SK-N-SH (cell line): ENCODE data around the gene PPP1R12B. TPM values are rescaled to one million over a fixed set of nuclear protein-coding genes. Genes with fewer than 3 reads are reported as not detected.
"Not testable (repeated sequence)": the region's sequence is repeated elsewhere in the genome, so short reads cannot be mapped to it uniquely, and the experiment has no call there.

Experiments used
- CTCF ChIA-PET: fragments of 300-600, 350-600 bp; formaldehyde crosslinking; extraction: SDS; loops from one replicate; lab custom pipeline; 2021; lab: Yijun Ruan, JAX
- POLR2A ChIA-PET: fragments of 350-600 bp; sonication (Branson Sonifier 250); formaldehyde crosslinking; extraction: SDS; loops from one replicate; lab custom pipeline; 2020; ENCODE audit warnings: antibody characterized with exemption, inconsistent platforms; lab: Yijun Ruan, JAX
- DNase-seq: peaks from one replicate; pipeline ENCODE4 v3.0.0; 2012
- H2AFZ ChIP-seq: fragments of 200-600 bp; sonication (generic); 2 replicates; pipeline ENCODE4 v1.8.1; 2016; ENCODE audit warnings: antibody characterized with exemption, mild to moderate bottlenecking, low read depth
- H3F3A ChIP-seq: fragments of 200-600 bp; sonication (generic); replicated peaks from 2 replicates; pipeline ENCODE3; 2016; ENCODE audit warnings: antibody characterized with exemption, mild to moderate bottlenecking; ENCODE audit not compliant: insufficient read depth
- H3K27ac ChIP-seq, 2 experiments: fragments of 200-500 bp in 1 of 2; fragments of 200-600 bp in 1 of 2; sonication (Bioruptor generic) in 1 of 2; sonication (generic), shearing (Covaris generic) in 1 of 2; 2 replicates each; pipeline versions ENCODE4 v1.5.1 to v1.6.1; 2014 to 2016; ENCODE audit warnings: low read depth in 2 of 2, inconsistent platforms in 1 of 2, low read length in 1 of 2, mild to moderate bottlenecking in 1 of 2, mixed read lengths in 1 of 2
- H3K27me3 ChIP-seq: fragments of 200-600 bp; sonication (generic), shearing (Covaris generic); 2 replicates; pipeline ENCODE4 v1.6.1; 2016; ENCODE audit warnings: mixed run types; ENCODE audit not compliant: insufficient read depth
- H3K36me3 ChIP-seq, 2 experiments: fragments of 200-500 bp in 1 of 2; fragments of 200-600 bp in 1 of 2; sonication (Bioruptor generic) in 1 of 2; sonication (generic) in 1 of 2; replicated peaks in 1 of 2; 2 replicates each; pipeline versions ENCODE3 to v1.5.1; 2014 to 2016; ENCODE audit warnings: low read length in 1 of 2, mild to moderate bottlenecking in 1 of 2; ENCODE audit not compliant: insufficient read depth in 2 of 2, control insufficient read depth in 1 of 2
- H3K4me1 ChIP-seq, 2 experiments: fragments of 200-500 bp in 1 of 2; fragments of 200-600 bp in 1 of 2; sonication (Bioruptor generic) in 1 of 2; sonication (generic), shearing (Covaris generic) in 1 of 2; 2 replicates each; pipeline versions ENCODE4 v1.5.1 to v1.6.1; 2014 to 2016; ENCODE audit warnings: low read depth in 1 of 2, low read length in 1 of 2, mixed run types in 1 of 2; ENCODE audit not compliant: insufficient read depth in 2 of 2, control insufficient read depth in 1 of 2
- H3K4me2 ChIP-seq: fragments of 200-600 bp; sonication (generic), shearing (Covaris generic); 2 replicates; pipeline ENCODE4 v1.6.1; 2017; ENCODE audit warnings: mixed run types
- H3K4me3 ChIP-seq, 2 experiments: fragments of 200-500 bp in 1 of 2; fragments of 200-600 bp in 1 of 2; sonication (Bioruptor generic) in 1 of 2; sonication (generic), shearing (Covaris generic) in 1 of 2; 2 replicates each; pipeline versions ENCODE4 v1.5.1 to v1.8.1; 2014 to 2016; ENCODE audit warnings: low read depth in 2 of 2, inconsistent platforms in 1 of 2, low read length in 1 of 2, mild to moderate bottlenecking in 1 of 2, mixed read lengths in 1 of 2, moderate library complexity in 1 of 2
- H3K79me2 ChIP-seq: fragments of 200-600 bp; sonication (generic); 2 replicates; pipeline ENCODE4 v1.8.1; 2017; ENCODE audit warnings: mild to moderate bottlenecking; ENCODE audit not compliant: insufficient read depth
- H3K9ac ChIP-seq: fragments of 200-600 bp; sonication (generic); 2 replicates; pipeline ENCODE4 v1.6.1; 2017; ENCODE audit warnings: mixed run types
- H3K9me2 ChIP-seq: fragments of 200-600 bp; sonication (generic); 2 replicates; pipeline ENCODE4 v1.6.1; 2017; ENCODE audit warnings: mixed run types
- H3K9me3 ChIP-seq: fragments of 200-600 bp; sonication (generic); 2 replicates; pipeline ENCODE4 v1.6.1; 2017; ENCODE audit warnings: mixed run types, mild to moderate bottlenecking, moderate library complexity
- H4K20me1 ChIP-seq: fragments of 200-600 bp; sonication (generic); 2 replicates; pipeline ENCODE4 v1.6.1; 2017; ENCODE audit warnings: mild to moderate bottlenecking, mixed run types; ENCODE audit not compliant: insufficient read depth
- EZH2phosphoT487 ChIP-seq: fragments of 200-600 bp; sonication (generic); IDR thresholded peaks from 2 replicates; pipeline ENCODE4 v1.6.1; 2017; ENCODE audit warnings: low read depth, mixed run types, mild to moderate bottlenecking, antibody characterized with exemption, moderate library complexity, borderline replicate concordance
- FOSL2 ChIP-seq: IDR thresholded peaks from 2 replicates; pipeline ENCODE4 v1.4.0; 2012; ENCODE audit warnings: low read depth, mild to moderate bottlenecking, moderate library complexity, borderline replicate concordance
- NRF1 ChIP-seq: IDR thresholded peaks from 2 replicates; pipeline ENCODE4 v1.6.1; 2012; ENCODE audit warnings: low read depth, mild to moderate bottlenecking, low read length
- RAD21 ChIP-seq: IDR thresholded peaks from 2 replicates; pipeline ENCODE4 v1.6.1; 2012; ENCODE audit warnings: mild to moderate bottlenecking, low read length
- RFX5 ChIP-seq: IDR thresholded peaks from 2 replicates; pipeline ENCODE4 v1.6.1; 2012; ENCODE audit warnings: mild to moderate bottlenecking, improper control_type of control experiment, low read length
- RXRA ChIP-seq: IDR thresholded peaks from 2 replicates; pipeline ENCODE4 v1.4.0; 2012; ENCODE audit warnings: low read depth, mild to moderate bottlenecking, borderline replicate concordance
- YY1 ChIP-seq: IDR thresholded peaks from 2 replicates; pipeline ENCODE4 v1.4.0; 2012; ENCODE audit warnings: low read depth, mild to moderate bottlenecking
- WGBS: methylation state at CpG from one replicate; pipeline ENCODE4 v1.1.6; 2017; ENCODE audit warnings: low lambda C conversion rate; 5-methylcytosine and 5-hydroxymethylcytosine counted together
- polyA plus RNA-seq, 3 experiments: library from polyadenylated mRNA; depleted of rRNA; stranded (reverse); fragments of >200 nt; gene quantifications; 2 replicates each; pipeline ENCODE4 v1.2.3, GENCODE V29; 2012
- TF ChIP-seq, protein P1 (sequence below): fragments of 150-350 bp; IDR thresholded peaks from 2 replicates; pipeline ENCODE4 v1.6.1; 2016; ENCODE audit warnings: mild to moderate bottlenecking, low read depth, low read length
- TF ChIP-seq, protein P2 (sequence below): IDR thresholded peaks from 2 replicates; pipeline ENCODE4 v1.4.0; 2012; ENCODE audit warnings: low read depth, borderline replicate concordance

The PPP1R12B gene
- polyA plus RNA-seq, 1 of the 3 experiments (the other 2 are of a cell fraction): 2.8 TPM

- Histone ChIP-seq H3K27ac (peak overlapping the region in 1 of 2 experiments; percentile 30; a peak in 2 of 4 replicates), H3K27me3 (no peaks in the 10 kb centered on the region), H3K9me3 (no peaks in the 10 kb centered on the region), H3F3A (peaks cover 7% of the 10 kb centered on the region), H3K9ac (no peak overlapping the region), H3K4me3 (no peak overlapping the region), H3K4me2 (peak overlapping the region; percentile 66; the same call in 1 of the 2 replicates), H4K20me1 (no peaks in the 10 kb centered on the region), H3K36me3 (no peaks in the 10 kb centered on the region), H3K4me1 (peaks cover 23 to 29% of the 10 kb centered on the region in 2 experiments; a peak in 3 of 4 replicates), H3K79me2 (no peaks in the 10 kb centered on the region), H2AFZ (no peak overlapping the region; the same call in 1 of the 2 replicates), H3K9me2 (no peaks in the 10 kb centered on the region)
- WGBS: 96% methylated on average over 13 of the region's 13 CpGs
- ChIA-PET POLR2A (no interaction called here), CTCF (interaction anchor here (0.6 to 3.1 kb wide), 4 partner anchors 16 to 115 kb away, joined by 3 to 19 read pairs (median 7); no protein-coding TSS in a partner anchor)
- TF ChIP-seq, protein P1, sequence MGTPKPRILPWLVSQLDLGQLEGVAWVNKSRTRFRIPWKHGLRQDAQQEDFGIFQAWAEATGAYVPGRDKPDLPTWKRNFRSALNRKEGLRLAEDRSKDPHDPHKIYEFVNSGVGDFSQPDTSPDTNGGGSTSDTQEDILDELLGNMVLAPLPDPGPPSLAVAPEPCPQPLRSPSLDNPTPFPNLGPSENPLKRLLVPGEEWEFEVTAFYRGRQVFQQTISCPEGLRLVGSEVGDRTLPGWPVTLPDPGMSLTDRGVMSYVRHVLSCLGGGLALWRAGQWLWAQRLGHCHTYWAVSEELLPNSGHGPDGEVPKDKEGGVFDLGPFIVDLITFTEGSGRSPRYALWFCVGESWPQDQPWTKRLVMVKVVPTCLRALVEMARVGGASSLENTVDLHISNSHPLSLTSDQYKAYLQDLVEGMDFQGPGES: no peak
- DNase-seq: no peak
Observed at GRCh38 chr1:202616355-202616915, 267.9 kb downstream of the PPP1R12B start.

DNA sequence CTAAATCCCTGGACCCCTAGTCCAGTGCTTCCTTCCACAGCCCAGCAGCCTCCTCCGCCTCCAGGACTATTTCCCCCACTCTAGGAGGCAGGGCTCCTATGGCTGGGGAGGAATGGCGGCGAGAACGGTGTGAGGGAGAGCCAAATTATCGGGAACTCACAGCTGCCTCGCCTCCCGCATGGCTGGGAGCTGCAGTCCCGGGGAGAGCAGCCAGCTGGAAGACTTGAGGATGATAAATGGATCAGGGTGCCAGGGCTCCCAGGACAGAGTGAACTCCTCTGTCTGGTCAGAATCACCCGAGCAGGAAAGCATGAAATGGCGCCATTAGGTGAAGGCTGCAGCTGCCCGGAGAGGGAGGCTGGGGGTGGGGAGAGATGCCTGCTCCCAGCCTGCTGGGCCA lies 270.5 kb downstream of the PPP1R12B start:
- H3K9ac ChIP-seq, H3K9me2 ChIP-seq, H3F3A ChIP-seq, H3K79me2 ChIP-seq, H3K27ac ChIP-seq, H3K4me3 ChIP-seq, H3K36me3 ChIP-seq, H3K27me3 ChIP-seq, H2AFZ ChIP-seq, H4K20me1 ChIP-seq, POLR2A ChIA-PET, DNase-seq, H3K9me3 ChIP-seq: not testable (repeated sequence)
- Histone ChIP-seq H3K4me1 (peaks cover 23 to 36% of the 10 kb centered on the region in 2 experiments; a peak in 3 of 4 replicates), H3K4me2 (0 out of 2 replicates have a peak overlapping the region, but pooled peaks have one; percentile 1)
- WGBS: 87% methylated on average over 11 of the region's 11 CpGs
- CTCF ChIA-PET: interaction anchor here (1.2 kb wide), 1 partner anchor 19 kb away, joined by 6 read pairs; no protein-coding TSS in a partner anchor

DNA sequence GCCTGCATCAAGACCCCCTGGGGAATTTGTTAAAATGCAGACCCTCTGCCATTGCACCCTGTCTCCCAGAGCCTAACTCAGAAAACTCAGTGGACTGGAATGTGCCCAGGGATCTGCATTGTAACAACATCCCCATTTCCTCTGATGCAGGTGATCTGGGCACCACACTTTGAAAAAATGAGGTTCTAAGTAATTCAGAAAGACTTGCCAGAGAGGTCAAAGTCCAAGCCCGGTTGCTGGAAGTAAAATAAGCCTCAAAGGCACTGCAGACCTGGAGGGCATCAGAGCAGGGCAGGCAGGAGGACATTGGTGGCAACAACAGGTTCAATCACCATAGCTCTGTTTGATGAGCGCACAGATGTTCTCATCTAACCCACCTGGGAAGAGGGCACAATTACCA lies 271.0 kb downstream of the PPP1R12B start:
- Histone ChIP-seq H3F3A (peaks cover 6% of the 10 kb centered on the region), H3K36me3 (no peaks in the 10 kb centered on the region), H3K9ac (no peak overlapping the region), H2AFZ (no peak overlapping the region), H3K27me3 (no peaks in the 10 kb centered on the region), H3K9me3 (no peaks in the 10 kb centered on the region), H3K9me2 (no peaks in the 10 kb centered on the region), H3K4me2 (no peak overlapping the region), H3K4me3 (no peak overlapping the region), H3K4me1 (peaks cover 22 to 33% of the 10 kb centered on the region in 2 experiments; a peak in 3 of 4 replicates), H3K79me2 (no peaks in the 10 kb centered on the region), H4K20me1 (no peaks in the 10 kb centered on the region), H3K27ac (no peak overlapping the region)
- 82% methylated on average over 2 of the region's 2 CpGs for WGBS
- DNase-seq: no peak
- POLR2A ChIA-PET: no interaction called here
- TF ChIP-seq NRF1 (no peak), EZH2phosphoT487 (no peak), RFX5 (no peak), RXRA (no peak), YY1 (no peak), RAD21 (no peak), FOSL2 (no peak)
- TF ChIP-seq, protein P2, sequence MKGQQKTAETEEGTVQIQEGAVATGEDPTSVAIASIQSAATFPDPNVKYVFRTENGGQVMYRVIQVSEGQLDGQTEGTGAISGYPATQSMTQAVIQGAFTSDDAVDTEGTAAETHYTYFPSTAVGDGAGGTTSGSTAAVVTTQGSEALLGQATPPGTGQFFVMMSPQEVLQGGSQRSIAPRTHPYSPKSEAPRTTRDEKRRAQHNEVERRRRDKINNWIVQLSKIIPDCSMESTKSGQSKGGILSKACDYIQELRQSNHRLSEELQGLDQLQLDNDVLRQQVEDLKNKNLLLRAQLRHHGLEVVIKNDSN: no peak
- CTCF ChIA-PET: interaction anchor here (1.2 kb wide), 1 partner anchor 19 kb away, joined by 6 read pairs; no protein-coding TSS in a partner anchor

DNA sequence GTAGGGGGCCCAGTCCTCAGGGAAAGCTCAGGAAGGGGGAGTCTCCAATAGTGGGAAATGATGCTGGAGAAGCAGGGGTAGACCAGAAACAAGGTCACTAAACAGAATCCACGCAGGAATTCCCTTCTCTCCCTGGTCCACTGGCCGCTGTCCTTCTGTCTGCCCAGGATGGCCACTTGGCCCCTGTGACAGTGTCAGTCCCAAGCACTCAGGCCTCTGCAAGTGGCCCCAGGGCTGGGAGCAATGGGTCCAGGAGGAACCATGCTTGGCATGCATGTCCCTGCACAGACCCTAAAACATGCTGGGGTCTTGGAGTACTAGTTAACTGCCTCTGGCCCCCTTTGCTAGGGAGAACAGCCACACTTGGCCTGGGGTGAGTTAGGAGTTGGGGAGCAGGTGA lies 271.5 kb downstream of the PPP1R12B start:
- DNase-seq, H4K20me1 ChIP-seq, H3K36me3 ChIP-seq, POLR2A ChIA-PET, H3K4me3 ChIP-seq, H3K4me2 ChIP-seq, H3K79me2 ChIP-seq, H3K9ac ChIP-seq, H3K9me2 ChIP-seq, CTCF ChIA-PET, H3K27ac ChIP-seq, H2AFZ ChIP-seq, H3K27me3 ChIP-seq, H3K9me3 ChIP-seq, H3F3A ChIP-seq: not testable (repeated sequence)
- peaks cover 17 to 27% of the 10 kb centered on the region in 2 experiments; a peak in 3 of 4 replicates for H3K4me1 ChIP-seq
- 100% methylated on average over 2 of the region's 2 CpGs for WGBS
